Cardiac septum (tissue), 1 donor: Measurements from ENCODE around the gene TSGA10IP. TPM values are rescaled to one million over a fixed set of nuclear protein-coding genes. Genes with fewer than 3 reads are reported as not detected.

Experiments used
- DNase-seq: peaks from one replicate; pipeline ENCODE4 v3.0.0-alpha.2; 2020; ENCODE audit warnings: low spot score
- intact Hi-C: fragments of 100-400 bp; cut with DNase I; formaldehyde crosslinking; loops from one replicate; pipeline ENCODE4 v1.14.0; 2022
- total RNA-seq: library from RNA; stranded (reverse); fragmentation: NEBNext Ultra II Directional; extraction: Animal tissue kit (Norgen Biotek cat#: 25700); gene quantifications from one replicate; pipeline ENCODE4 v1.2.1, GENCODE V29; 2021
- donor health status: DM: no; HTN: no; CAD: no.

Gene TSGA10IP
- total RNA-seq, 1 donor from 2014 or later: not detected

GRCh38 chr11:65967329-65967934 lies 22.2 kb downstream of the TSGA10IP start:
- intact Hi-C loops: no loop called here
- no peak for DNase-seq

- intact Hi-C loops: no loop called here
- no peak for DNase-seq
Measured at GRCh38 chr11:65968600-65969482, 23.6 kb downstream of the TSGA10IP start.

DNA sequence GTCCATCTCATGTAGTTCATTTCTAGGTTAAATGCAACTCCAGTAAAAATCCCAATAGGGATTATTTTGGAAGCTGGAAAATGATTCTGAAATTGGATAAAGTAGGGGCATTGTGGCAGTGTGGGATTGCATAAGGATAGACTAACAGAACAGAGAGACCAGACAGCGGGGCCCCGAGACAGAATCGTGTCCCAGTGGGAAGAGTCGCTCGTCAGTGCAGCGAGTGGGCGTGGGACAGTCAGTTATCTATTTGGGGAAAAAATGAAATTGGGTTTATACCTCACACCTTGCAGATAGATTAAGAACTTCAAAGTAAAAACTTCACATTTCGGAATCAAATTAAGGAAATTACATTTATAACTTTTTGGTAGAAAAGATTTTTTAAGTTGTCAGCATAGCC lies 26.8 kb downstream of the TSGA10IP start:
- intact Hi-C loops: no loop called here
- DNase-seq: no peak

- intact Hi-C loops: no loop called here
- no peak for DNase-seq
Measured at GRCh38 chr11:65973439-65974110, 28.3 kb downstream of the TSGA10IP start.

- DNase-seq: no peak
- intact Hi-C loops: no loop called here
Measured at GRCh38 chr11:65975771-65976170, 30.5 kb downstream of the TSGA10IP start.

DNA sequence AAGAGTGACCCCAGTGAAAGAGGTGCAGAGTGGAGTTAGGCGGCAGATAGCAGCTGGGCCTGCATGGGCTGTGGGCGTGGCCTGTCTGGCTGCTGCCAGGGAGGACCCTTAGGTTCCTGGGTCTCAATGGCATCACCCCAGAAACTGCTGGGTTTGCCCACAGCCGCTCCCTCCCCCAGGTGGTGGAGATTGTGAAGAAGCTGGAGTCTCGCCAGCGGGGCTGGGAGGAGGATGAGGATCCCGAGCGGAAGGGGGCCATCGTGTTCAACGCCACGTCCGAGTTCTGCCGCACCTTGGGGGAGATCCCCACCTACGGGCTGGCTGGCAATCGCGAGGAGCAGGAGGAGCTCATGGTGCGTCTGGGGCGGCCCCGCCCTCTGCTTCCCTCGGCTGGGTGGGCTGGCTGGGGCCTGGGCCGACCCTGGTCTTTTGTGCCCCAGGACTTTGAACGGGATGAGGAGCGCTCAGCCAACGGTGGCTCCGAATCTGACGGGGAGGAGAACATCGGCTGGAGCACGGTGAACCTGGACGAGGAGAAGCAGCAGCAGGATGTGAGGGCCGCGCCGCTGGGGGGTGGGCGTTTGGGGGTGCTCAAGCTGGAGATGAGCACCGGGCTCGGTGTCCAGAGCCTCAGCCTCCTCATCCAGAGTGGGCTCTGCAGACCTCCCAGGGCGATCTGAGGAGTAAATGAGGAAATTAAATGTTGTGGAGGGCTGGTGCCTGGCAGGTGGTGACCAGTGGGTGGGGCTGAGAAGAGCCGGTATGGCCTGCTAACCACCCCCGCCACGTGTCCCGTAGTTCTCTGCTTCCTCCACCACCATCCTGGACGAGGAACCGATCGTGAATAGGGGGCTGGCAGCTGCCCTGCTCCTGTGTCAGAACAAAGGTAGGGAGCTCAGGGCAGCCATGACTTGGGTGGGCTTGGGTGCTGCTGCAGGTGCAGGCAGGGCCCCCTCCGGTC lies 31.2 kb downstream of the TSGA10IP start:
- intact Hi-C loops: no loop called here
- DNase-seq: no peak

GRCh38 chr11:65977621-65978390 lies 32.5 kb downstream of the TSGA10IP start:
- intact Hi-C loops: no loop called here
- no peak for DNase-seq

DNA sequence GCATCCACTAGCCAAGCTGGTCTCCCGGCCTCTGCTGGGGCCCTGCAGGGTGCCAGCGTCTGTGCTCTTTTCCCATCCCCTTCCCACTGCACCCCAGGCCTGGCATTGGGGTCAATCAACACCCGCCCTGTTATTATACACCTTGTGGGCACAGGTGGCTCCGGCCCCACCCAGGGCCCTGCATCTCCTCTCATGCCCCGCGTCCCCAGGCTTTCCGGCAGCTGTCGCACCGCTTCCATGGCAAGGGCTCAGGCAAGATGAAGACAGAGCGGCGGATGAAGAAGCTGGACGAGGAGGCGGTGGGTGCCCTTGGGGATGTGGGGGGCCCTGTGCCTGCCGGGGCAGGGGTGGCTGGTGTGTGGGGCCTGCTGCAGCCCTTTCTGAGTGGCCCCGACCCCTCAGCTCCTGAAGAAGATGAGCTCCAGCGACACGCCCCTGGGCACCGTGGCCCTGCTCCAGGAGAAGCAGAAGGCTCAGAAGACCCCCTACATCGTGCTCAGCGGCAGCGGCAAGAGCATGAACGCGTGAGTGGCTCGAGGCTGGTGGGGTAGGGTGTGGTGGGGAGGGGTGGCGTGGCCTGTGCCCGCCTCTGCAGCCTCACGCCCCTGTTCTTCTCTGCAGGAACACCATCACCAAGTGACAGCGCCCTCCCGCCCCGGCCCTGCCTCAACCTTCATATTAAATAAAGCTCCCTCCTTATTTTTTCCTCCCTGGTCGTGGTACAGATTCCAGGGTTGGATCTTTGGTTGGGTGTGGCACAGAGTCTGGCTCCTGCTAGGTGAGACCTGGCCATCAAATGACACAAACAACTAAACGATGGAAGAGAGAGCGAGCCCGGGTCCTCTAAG lies 33.3 kb downstream of the TSGA10IP start:
- no peak for DNase-seq
- intact Hi-C loops: no loop called here

GRCh38 chr11:65979261-65979759 lies 34.0 kb downstream of the TSGA10IP start:
- no peak for DNase-seq
- intact Hi-C loops: no loop called here

DNA sequence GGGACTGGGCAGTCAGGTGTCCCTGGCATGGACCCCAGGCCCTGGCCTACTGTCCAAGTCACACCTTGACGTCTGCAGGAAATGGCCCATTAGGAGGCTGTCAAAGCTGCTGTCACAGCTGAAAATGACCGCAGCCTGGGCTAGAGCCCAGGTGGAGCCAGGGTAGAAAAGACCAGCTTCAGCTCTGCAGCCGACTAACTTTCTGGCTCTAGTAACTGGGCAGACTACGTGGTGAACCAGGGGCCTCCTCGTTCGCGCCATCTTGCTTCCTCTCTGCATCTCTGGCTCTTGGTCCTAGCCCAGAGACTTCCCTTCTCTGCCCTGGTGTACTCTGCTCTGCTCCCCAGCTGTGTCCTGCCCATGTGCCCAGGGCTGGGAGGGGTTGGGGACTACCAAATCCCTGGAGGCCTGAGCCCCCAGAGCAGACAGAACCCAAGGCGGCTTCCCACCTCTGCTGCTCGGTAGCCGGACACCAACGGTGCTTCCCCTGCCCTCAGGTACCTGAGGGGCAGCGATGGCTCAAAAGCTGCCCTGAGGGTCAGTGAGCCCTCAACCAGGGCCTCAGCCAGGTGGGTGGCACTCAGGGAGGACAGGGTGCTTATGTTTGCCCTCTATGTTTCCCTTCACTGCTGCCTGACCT lies 35.9 kb downstream of the TSGA10IP start:
- intact Hi-C loops: no loop called here
- DNase-seq: no peak

GRCh38 chr11:65981972-65982823 lies 36.9 kb downstream of the TSGA10IP start:
- intact Hi-C loops: no loop called here
- no peak for DNase-seq

DNA sequence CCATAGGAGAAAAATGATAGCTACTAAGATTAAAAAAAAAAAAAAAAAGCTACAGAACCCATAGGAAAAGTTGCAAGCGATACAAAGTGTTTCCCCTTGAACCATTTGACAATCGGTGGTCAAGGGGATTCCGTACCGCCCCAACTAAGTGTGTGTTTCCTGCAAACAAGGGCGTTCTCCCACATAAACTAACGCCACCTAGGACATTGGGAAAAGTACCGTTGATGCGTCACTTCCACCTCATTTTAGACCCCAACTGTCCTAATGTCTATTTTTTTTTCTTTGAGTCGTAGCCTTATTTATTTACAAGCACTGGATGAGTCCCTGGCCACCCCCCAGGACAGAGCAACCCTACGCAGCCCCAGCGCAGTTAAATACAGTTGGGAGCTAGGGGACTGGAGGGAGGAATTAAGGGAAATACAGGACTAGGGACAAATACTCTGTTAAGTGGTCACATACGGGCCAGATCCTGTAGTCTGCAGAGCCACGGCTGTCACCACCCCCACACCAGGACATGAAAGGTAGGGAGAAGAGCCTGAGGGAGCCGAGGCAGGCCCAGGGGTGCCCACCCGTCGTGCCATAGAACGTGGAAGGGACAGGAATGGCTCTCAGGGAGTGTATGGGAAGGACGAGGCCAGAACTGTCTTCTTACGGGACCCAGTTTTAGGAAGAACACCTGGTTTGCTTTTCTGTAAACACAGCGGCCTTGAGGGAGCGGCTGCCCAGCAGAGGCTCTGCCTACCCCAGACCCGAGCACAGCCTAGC lies 37.7 kb downstream of the TSGA10IP start:
- intact Hi-C loops: no loop called here
- DNase-seq: no peak

DNA sequence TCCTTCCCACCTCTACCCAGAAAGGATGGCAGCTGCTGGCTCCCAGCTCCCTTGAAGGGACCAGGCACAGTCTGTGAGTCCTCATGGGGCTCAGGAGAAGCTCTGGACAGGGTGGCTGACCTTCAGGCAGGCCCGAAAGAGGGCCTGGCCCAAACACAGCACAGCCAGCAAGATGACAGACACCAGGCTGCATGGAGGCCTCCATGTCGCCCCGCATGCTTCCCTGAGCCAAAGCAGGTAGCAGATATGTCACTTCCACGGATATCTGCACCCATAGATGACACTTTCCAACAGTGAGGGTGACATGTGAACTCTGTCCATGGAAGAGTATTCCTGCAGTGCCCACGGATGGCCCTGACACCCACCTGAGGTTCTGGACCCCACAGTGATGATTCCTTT lies 38.3 kb downstream of the TSGA10IP start:
- no peak for DNase-seq
- intact Hi-C loops: no loop called here

GRCh38 chr11:65987336-65987735 lies 42.1 kb downstream of the TSGA10IP start:
- intact Hi-C loops: no loop called here
- no peak for DNase-seq

GRCh38 chr11:65988791-65989592 lies 43.7 kb downstream of the TSGA10IP start:
- peak; percentile 89 for DNase-seq
- intact Hi-C loops: loop anchor here (2.0 kb wide), 2 partner anchors 34 to 104 kb away; no protein-coding TSS in a partner anchor
